ENCODE results near the gene SHC1. TPM values are rescaled to one million over a fixed set of nuclear protein-coding genes. Genes with fewer than 3 reads are reported as not detected.

The SHC1 gene
- total RNA-seq, 4 donors from 2014 or later, result 69.1 to 104 (median 90.2) TPM

DNA sequence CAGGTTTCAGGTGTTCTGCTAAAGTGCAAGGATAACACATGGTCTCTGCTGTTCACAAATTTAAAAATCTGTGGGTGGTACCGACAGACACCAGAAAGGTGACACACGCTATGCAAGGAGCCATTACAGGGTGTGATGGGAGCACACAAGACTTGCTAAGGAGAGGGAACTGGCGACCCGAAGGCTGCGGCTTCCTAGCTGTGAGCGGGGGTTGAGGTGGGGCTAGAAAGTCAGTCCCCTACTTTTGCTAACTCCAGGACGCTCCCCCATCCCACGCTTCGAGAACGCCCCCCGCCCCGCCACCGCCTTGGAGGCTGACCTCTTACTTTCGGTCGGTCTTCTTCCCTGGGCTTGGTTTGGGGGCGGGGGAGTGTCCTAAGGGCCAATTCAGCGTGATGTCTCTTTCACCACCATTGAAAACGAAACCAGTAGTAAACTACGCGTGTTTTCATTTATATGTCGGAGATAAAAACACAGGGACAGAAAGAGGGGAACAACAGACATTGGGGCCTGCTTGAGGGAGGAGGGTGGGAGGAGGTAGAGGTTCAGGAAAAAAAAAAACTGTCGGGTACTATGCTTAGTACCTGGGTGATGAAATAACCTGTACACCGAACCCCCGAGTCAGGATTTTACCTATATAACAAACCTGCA, 5.0 kb upstream of the SHC1 start:
- Histone ChIP-seq H3K4me1 (peaks cover 2 to 47% (median 19%) of the 10 kb centered on the region in 3 donors), H3K27me3 (no peaks in the 10 kb centered on the region), H3K36me3 (peaks cover 0 to 12% of the 10 kb centered on the region in 2 donors), H3K4me3 (peak overlapping the region; percentile 62 to 73), H3K27ac (peak overlapping the region; percentile 84 to 99 (median 97)), H3K9me3 (no peaks in the 10 kb centered on the region)
- no peak for ATAC-seq
- WGBS, 2 donors (ENCODE audit: low coverage in 1 of 2), result 0 to 2% methylated on average over 4 to 14 of the region's 24 CpGs
- no peak for TF ChIP-seq EP300 (IDR thresholded peaks at IDR 0.05)
- TF ChIP-seq, protein P1, sequence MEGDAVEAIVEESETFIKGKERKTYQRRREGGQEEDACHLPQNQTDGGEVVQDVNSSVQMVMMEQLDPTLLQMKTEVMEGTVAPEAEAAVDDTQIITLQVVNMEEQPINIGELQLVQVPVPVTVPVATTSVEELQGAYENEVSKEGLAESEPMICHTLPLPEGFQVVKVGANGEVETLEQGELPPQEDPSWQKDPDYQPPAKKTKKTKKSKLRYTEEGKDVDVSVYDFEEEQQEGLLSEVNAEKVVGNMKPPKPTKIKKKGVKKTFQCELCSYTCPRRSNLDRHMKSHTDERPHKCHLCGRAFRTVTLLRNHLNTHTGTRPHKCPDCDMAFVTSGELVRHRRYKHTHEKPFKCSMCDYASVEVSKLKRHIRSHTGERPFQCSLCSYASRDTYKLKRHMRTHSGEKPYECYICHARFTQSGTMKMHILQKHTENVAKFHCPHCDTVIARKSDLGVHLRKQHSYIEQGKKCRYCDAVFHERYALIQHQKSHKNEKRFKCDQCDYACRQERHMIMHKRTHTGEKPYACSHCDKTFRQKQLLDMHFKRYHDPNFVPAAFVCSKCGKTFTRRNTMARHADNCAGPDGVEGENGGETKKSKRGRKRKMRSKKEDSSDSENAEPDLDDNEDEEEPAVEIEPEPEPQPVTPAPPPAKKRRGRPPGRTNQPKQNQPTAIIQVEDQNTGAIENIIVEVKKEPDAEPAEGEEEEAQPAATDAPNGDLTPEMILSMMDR (IDR thresholded peaks at IDR 0.05), result no peak
- TF ChIP-seq POLR2AphosphoS5 (IDR thresholded peaks at IDR 0.05), result no peak
- TF ChIP-seq POLR2A (IDR thresholded peaks at IDR 0.05), result peak in 1 of 2 donors; percentile 18

DNA sequence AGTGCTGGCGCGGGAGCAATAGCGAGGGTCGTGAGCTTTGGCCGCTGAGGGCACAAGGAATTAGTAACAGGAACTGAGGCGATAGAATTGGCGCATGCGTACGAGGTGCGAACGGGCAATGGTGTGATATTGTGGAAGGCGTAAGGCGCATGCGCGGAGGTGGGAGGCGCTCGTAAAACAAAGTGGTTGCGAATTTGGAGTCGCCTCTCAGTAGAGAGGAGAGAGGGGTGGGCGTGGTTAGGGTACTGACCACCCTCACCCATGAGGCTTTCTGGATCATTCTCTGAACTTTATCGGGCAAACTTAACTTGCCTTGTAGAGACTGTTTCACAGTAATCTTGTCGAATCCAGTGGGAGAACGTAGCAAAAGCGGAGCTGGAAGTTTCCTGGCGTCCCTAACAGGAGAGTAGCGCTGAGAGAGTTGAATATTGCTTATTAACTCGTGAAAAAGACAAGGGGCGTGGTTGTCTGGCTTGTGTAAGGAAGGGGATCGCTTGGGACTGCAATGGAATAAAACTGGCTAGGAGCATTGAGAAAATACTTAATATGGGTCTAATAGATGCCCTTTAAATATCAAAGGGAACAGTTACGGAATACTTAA, 4.4 kb upstream of the SHC1 start:
- peak; percentile 49 for ATAC-seq
- Histone ChIP-seq H3K27me3 (no peaks in the 10 kb centered on the region), H3K4me3 (peak overlapping the region; percentile 62 to 73), H3K4me1 (peaks cover 2 to 53% (median 24%) of the 10 kb centered on the region in 3 donors), H3K9me3 (no peaks in the 10 kb centered on the region), H3K36me3 (peaks cover 0 to 9% of the 10 kb centered on the region in 2 donors), H3K27ac (peak overlapping the region; percentile 84 to 99 (median 97))
- WGBS, 2 donors (ENCODE audit: low coverage in 1 of 2), result 0 to 1% methylated on average over 19 to 30 of the region's 30 CpGs
- TF ChIP-seq POLR2AphosphoS5 (IDR thresholded peaks at IDR 0.05) (peak; percentile 20), POLR2A (IDR thresholded peaks at IDR 0.05) (peak; percentile 25 to 53), EP300 (IDR thresholded peaks at IDR 0.05) (no peak)

DNA sequence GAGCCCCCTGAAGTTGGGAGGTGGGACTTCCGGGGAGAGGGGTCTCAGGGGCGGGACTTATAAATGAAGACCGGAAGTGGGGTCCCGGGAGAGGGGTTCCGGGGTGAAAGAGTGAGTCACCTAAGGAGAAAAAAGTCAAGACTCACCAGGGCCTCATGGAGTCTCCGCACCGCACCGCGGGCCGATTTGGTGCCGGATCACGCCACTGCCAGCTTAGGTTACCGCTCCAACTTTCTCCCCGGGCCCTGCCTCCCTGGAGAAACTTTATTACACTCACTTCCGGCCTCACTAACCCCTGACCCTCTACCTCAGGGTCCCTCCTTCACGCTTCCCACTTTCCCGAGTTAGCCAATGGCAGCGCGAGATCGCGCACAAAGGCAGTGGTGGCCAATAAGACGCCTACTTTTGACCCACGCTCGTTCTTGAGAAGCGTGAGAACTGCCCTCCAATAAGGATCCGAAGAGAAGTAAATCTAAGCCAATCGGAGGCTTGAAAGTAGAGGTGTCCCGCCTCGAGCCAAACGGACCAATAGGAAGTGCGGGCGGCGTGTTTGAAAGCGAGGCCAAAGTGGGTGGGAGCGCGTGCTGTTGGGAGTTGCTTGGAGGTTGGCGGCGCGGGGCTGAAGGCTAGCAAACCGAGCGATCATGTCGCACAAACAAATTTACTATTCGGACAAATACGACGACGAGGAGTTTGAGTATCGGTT, 3.7 kb upstream of the SHC1 start, which contains the start of gene CKS1B:
CKS1B (plus strand) TSS at position 580 of the 706 bp plus-strand sequence; CDS start at position 645, 65 bp downstream.
- peaks cover 0 to 2% of the 10 kb centered on the region in 2 donors for H3K36me3 ChIP-seq
- peaks cover 2 to 60% (median 30%) of the 10 kb centered on the region in 3 donors for H3K4me1 ChIP-seq
- WGBS, 2 donors (ENCODE audit: low coverage in 1 of 2), result 0 to 2% methylated on average over 22 to 46 of the region's 47 CpGs
- TF ChIP-seq POLR2A (IDR thresholded peaks at IDR 0.05) (peak; percentile 71), POLR2AphosphoS5 (IDR thresholded peaks at IDR 0.05) (peak; percentile 74), EP300 (IDR thresholded peaks at IDR 0.05) (no peak)
- TF ChIP-seq, protein P1 (IDR thresholded peaks at IDR 0.05), result no peak
- H3K4me3 ChIP-seq, result peak within 1 kb of the TSS; percentile 73 to 80
- no peaks in the 10 kb centered on the region for H3K9me3 ChIP-seq
- H3K27ac ChIP-seq, result peak within 1 kb of the TSS; percentile 95 to 99 (median 99)
- H3K27me3 ChIP-seq, result no peaks in the 10 kb centered on the region
- ATAC-seq, result peak; percentile 88

DNA sequence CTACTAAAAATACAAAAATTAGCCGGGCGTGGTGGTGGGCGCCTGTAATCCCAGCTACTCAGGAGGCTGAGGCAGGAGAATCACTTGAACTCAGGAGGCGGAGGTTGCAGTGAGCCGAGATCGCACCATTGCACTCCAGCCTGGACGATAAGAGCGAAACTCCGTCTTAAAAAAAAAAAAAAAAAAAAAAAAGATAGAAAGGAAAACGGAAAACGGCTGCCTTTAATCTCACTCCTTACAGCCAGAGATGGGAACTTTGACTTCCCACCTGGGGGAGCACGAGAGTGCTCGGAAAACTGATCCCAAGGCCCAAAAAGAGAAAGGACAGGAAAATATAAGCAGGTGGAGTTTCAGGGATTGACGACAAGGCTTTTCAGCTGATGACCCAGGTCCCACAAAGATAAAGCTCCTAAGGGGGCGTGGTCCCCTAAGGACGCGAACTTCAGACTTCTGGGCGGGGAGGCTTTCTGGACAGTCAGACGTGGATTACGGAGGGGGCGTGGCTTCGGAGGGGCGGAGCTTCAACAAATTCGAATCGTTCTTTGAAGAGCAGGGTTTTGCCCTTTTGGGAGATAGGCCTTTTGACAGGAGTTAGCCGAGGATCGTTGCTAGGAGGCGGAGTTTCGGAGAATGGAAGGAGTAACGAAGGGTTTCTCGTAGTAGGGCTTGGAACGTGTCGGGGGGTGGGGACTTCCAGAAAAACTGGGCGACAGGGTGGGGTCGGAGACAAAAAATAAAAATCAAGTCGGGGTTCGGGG, 3.0 kb upstream of the SHC1 start:
- Histone ChIP-seq H3K36me3 (peaks cover 0 to 4% of the 10 kb centered on the region in 2 donors), H3K9me3 (no peaks in the 10 kb centered on the region), H3K4me3 (peak overlapping the region; percentile 73 to 80), H3K27me3 (no peaks in the 10 kb centered on the region), H3K4me1 (peaks cover 2 to 67% (median 34%) of the 10 kb centered on the region in 3 donors), H3K27ac (peak overlapping the region; percentile 95 to 99 (median 99))
- TF ChIP-seq POLR2A (IDR thresholded peaks at IDR 0.05), result no peak
- TF ChIP-seq, protein P1 (IDR thresholded peaks at IDR 0.05), result peak in 3 of 4 experiments; percentile 15 to 33 (median 32)
- TF ChIP-seq EP300 (IDR thresholded peaks at IDR 0.05), result no peak
- peak; percentile 65 for TF ChIP-seq POLR2AphosphoS5 (IDR thresholded peaks at IDR 0.05)
- ATAC-seq, result peak; percentile 35
- 4 to 7% methylated on average over 22 to 28 of the region's 37 CpGs for WGBS, 2 donors (ENCODE audit: low coverage in 1 of 2)

Data from gastroesophageal sphincter (tissue), 4 donors.